Esophagus muscularis mucosa (tissue), 4 donors: ENCODE data around the gene CDH4. TPM values are rescaled to one million over a fixed set of nuclear protein-coding genes. Genes with fewer than 3 reads are reported as not detected.

Experiments used
- DNase-seq: peaks from one replicate; pipeline ENCODE4 v3.0.0-alpha.2; 2017; ENCODE audit errors: extremely low spot score
- H3K27ac ChIP-seq, 4 donors: fragments of 200-600 bp; sonication (generic); replicated peaks in 1 of 4; 1 replicate in 3 of 4; 2 replicates in 1 of 4; pipeline ENCODE4 v1.5.1; 2016 to 2019; ENCODE audit warnings: mild to moderate bottlenecking in 1 of 4
- H3K27me3 ChIP-seq, 4 donors: fragments of 200-600 bp; sonication (generic); one replicate each; pipeline versions ENCODE4 v1.5.1 to v1.6.0; 2016 to 2019
- H3K36me3 ChIP-seq, 4 donors: fragments of 200-600 bp; sonication (generic); one replicate each; pipeline ENCODE4 v1.5.1; 2016 to 2019
- H3K4me1 ChIP-seq, 4 donors: fragments of 200-600 bp; sonication (generic); one replicate each; pipeline ENCODE4 v1.5.1; 2016 to 2019
- H3K4me3 ChIP-seq, 4 donors: fragments of 200-600 bp; sonication (generic); 1 replicate in 2 of 4; 2 replicates in 2 of 4; pipeline ENCODE4 v1.5.1; 2016 to 2019; ENCODE audit warnings: mild to moderate bottlenecking in 4 of 4, moderate library complexity in 1 of 4
- H3K9me3 ChIP-seq, 4 donors: fragments of 200-600 bp; sonication (generic); 1 replicate in 3 of 4; 2 replicates in 1 of 4; pipeline ENCODE4 v1.5.1; 2016 to 2019
- EP300 ChIP-seq: sonication (generic); formaldehyde crosslinking; IDR thresholded peaks from one replicate; pipeline ENCODE4 v1.6.1; 2017; ENCODE audit warnings: antibody characterized with exemption
- POLR2A ChIP-seq: fragments of 450-650 bp; IDR thresholded peaks from one replicate; pipeline ENCODE4 v1.6.1; 2017; ENCODE audit warnings: antibody characterized with exemption, moderate library complexity, mild to moderate bottlenecking, low read depth
- POLR2AphosphoS5 ChIP-seq, 2 donors: sonication (generic); formaldehyde crosslinking; IDR thresholded peaks; one replicate each; pipeline ENCODE4 v1.6.1; 2017; ENCODE audit warnings: antibody characterized with exemption in 2 of 2
- WGBS: methylation state at CpG from one replicate; pipeline ENCODE4 v1.1.5; 2018; 5-methylcytosine and 5-hydroxymethylcytosine counted together
- intact Hi-C: fragments of 100-400 bp; cut with DNase I; formaldehyde crosslinking; loops from one replicate; pipeline ENCODE4 v1.15.1; 2023
- total RNA-seq, 4 donors: library from RNA; depleted of rRNA; stranded (reverse); fragments of >200 nt; gene quantifications; one replicate each; pipeline versions ENCODE4 v1.1.0 to v1.2.1, GENCODE V29; 2016
- TF ChIP-seq, protein P1 (sequence below), 3 experiments: fragments of 200-600 bp in 2 of 3; fragments of 450-650 bp in 1 of 3; sonication (generic) in 2 of 3; IDR thresholded peaks; one replicate each; pipeline ENCODE4 v1.5.1; 2017 to 2019; ENCODE audit warnings: antibody characterized with exemption in 3 of 3, mild to moderate bottlenecking in 2 of 3, moderate library complexity in 1 of 3

The CDH4 gene
- total RNA-seq, 4 donors from 2014 or later = 0.42 to 1.3 (median 0.48) TPM

DNA sequence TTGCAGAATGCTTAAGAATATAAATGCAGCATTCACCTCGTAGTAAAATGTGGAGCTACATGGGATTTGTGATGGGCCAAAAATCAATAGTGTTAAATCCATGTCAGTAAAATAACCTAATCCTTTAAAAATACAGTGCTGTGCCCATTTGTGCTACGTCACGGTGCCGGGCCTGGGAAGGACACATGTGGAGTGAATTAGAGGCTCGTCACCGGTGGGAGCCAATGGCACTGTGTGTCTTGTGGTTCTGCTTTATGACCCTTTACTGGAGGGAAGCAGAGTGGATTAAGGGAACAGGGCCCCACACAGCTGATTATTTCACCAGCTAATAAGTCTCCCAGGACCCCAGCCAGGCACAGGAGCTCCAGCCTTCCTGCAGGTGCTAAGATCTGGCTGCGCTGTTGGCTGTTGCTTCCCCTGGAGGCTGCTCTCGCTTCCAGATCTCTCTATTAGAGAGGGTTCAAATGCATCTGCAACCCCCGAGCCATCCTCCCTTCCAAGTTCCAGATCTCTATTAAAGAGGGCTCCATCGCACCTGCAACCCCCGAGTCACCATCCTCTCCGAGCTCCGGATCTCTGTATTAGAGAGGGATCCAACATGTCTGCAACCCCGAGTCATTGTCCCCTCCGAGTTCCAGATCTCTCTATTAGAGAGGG is 405.8 kb downstream of the CDH4 start:
- Histone ChIP-seq H3K4me3 (no peak overlapping the region), H3K4me1 (no peaks in the 10 kb centered on the region), H3K9me3 (no peaks in the 10 kb centered on the region), H3K27me3 (peaks cover 0 to 28% (median 0%) of the 10 kb centered on the region in 4 donors), H3K27ac (no peak overlapping the region), H3K36me3 (no peaks in the 10 kb centered on the region)
- WGBS = 88% methylated on average over 15 of the region's 15 CpGs
- intact Hi-C loops = no loop called here
- DNase-seq = no peak
- TF ChIP-seq POLR2AphosphoS5 (IDR thresholded peaks at IDR 0.05) (no peak), POLR2A (no peak), EP300 (no peak)
- TF ChIP-seq, protein P1, sequence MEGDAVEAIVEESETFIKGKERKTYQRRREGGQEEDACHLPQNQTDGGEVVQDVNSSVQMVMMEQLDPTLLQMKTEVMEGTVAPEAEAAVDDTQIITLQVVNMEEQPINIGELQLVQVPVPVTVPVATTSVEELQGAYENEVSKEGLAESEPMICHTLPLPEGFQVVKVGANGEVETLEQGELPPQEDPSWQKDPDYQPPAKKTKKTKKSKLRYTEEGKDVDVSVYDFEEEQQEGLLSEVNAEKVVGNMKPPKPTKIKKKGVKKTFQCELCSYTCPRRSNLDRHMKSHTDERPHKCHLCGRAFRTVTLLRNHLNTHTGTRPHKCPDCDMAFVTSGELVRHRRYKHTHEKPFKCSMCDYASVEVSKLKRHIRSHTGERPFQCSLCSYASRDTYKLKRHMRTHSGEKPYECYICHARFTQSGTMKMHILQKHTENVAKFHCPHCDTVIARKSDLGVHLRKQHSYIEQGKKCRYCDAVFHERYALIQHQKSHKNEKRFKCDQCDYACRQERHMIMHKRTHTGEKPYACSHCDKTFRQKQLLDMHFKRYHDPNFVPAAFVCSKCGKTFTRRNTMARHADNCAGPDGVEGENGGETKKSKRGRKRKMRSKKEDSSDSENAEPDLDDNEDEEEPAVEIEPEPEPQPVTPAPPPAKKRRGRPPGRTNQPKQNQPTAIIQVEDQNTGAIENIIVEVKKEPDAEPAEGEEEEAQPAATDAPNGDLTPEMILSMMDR (IDR thresholded peaks at IDR 0.05) = no peak

DNA sequence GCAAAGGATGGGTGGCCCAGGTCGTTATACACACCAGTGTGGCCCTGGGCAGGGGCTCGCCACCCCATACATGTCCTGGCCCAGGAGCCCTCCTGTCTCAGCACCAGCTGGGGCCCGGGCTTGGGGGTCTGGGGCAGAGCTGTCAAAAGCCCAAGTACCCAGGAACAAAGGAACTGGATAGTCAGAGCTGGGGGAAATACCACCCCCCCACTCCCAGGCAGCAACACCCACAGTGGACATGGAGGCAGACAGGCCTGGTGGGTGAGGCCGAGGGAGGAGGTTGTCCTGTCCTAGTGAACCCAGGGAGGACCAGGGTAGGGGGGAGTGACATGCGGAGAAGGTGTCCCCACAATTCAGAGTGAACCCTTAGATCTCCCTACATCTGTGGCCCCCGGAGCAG is 406.5 kb downstream of the CDH4 start:
- DNase-seq = no peak
- H3K4me3 ChIP-seq = no peak overlapping the region
- intact Hi-C loops = no loop called here
- no peak overlapping the region for H3K27ac ChIP-seq
- peaks cover 0 to 35% (median 0%) of the 10 kb centered on the region in 4 donors for H3K27me3 ChIP-seq
- TF ChIP-seq POLR2AphosphoS5 (IDR thresholded peaks at IDR 0.05) (no peak), EP300 (no peak), POLR2A (no peak)
- TF ChIP-seq, protein P1 (IDR thresholded peaks at IDR 0.05) = no peak
- WGBS = 89% methylated on average over 5 of the region's 6 CpGs
- H3K36me3 ChIP-seq = no peaks in the 10 kb centered on the region
- no peaks in the 10 kb centered on the region for H3K4me1 ChIP-seq
- H3K9me3 ChIP-seq = no peaks in the 10 kb centered on the region

DNA sequence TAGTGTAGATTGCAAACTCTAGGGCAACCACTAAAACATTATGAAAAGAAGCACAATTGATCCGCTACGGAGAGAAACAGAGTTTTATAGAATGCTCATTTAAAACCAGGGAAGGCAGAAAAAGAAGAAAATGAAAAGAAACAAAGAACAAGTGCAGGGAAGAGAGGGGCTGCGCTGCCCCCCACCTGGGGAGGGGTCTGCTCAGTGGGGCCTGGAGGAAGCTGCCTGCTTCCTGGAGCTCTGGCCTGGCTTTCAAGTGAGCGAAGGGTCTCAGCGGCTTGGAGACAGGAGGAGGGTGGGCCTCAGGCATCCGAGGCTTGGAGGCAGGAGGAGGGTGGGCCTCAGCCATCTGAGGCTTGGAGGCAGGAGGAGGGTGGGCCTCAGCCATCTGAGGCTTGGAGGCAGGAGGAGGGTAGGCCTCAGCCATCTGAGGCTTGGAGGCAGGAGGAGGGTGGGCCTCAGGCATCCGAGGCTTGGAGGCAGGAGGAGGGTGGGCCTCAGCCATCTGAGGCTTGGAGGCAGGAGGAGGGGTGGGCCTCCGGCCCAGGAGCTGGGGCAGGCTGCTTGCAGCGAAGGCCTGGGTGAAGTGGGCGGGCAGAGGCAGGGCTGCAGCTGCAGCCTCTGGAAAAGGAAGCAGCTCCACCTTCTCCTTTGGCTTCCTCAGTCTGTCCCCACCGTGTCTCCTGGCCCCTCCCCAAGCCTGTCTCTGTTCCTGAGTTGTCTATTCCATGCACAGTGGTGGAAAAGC is 407.4 kb downstream of the CDH4 start:
- Histone ChIP-seq H3K9me3 (no peaks in the 10 kb centered on the region), H3K4me1 (no peaks in the 10 kb centered on the region), H3K36me3 (no peaks in the 10 kb centered on the region), H3K27me3 (peaks cover 0 to 44% (median 0%) of the 10 kb centered on the region in 4 donors), H3K4me3 (no peak overlapping the region), H3K27ac (no peak overlapping the region)
- TF ChIP-seq POLR2A = no peak
- no peak for TF ChIP-seq POLR2AphosphoS5 (IDR thresholded peaks at IDR 0.05)
- no peak for TF ChIP-seq EP300
- TF ChIP-seq, protein P1 (IDR thresholded peaks at IDR 0.05) = no peak
- intact Hi-C loops = no loop called here
- no peak for DNase-seq
- WGBS = 63% methylated on average over 9 of the region's 11 CpGs

DNA sequence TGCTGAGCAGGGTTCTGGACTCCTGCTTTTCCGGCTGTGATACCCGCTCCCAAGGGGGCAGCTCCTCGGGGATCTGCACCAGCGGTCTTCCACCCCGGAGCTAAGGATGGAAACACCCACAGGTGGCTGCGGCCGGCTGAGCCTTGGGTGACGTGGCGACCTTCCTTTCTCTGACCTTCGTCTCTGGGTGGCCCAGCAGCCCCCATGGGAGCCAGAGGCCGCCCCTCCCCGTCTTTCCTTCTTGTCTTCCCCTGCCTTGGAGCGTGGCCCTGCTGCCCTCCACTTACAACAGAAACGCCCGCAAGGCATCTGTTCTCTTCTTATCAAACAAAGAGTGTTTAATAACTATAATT is 407.9 kb downstream of the CDH4 start:
- intact Hi-C loops = no loop called here
- TF ChIP-seq, protein P1 (IDR thresholded peaks at IDR 0.05) = no peak
- TF ChIP-seq POLR2A (no peak), POLR2AphosphoS5 (IDR thresholded peaks at IDR 0.05) (no peak), EP300 (no peak)
- H3K27me3 ChIP-seq = peaks cover 0 to 45% (median 0%) of the 10 kb centered on the region in 4 donors
- H3K27ac ChIP-seq = no peak overlapping the region
- no peaks in the 10 kb centered on the region for H3K9me3 ChIP-seq
- H3K4me3 ChIP-seq = no peak overlapping the region
- WGBS = 72% methylated on average over 15 of the region's 15 CpGs
- no peak for DNase-seq
- H3K4me1 ChIP-seq = no peaks in the 10 kb centered on the region
- H3K36me3 ChIP-seq = no peaks in the 10 kb centered on the region
